ENCODE data around the gene PARD3. TPM values are rescaled to one million over a fixed set of nuclear protein-coding genes. Genes with fewer than 3 reads are reported as not detected.
A peak's percentile ranks its signal among the peaks of the same experiment; 100 is the strongest.

PARD3 gene
- total and polyA plus RNA-seq, 10 of the 15 experiments (the other 5 are each of a cell fraction or from before 2014, with no cell fraction given): 2.6 to 43.1 (median 13.9) TPM

GRCh38 chr10:34438741-34439140 lies 376.4 kb downstream of the PARD3 start:
- in situ Hi-C loops (cut with MboI) (no loop called here), intact Hi-C loops (cut with micrococcal nuclease; ENCODE audit: unreplicated experiment) (no loop called here)
- CTCF ChIA-PET: interaction anchor here (0.7 to 1.8 kb wide), 3 partner anchors 10 to 20 kb away, joined by 3 to 4 read pairs (median 4); no protein-coding TSS in a partner anchor
- no peaks in the 10 kb centered on the region for H3K9me3 ChIP-seq (replicated peaks; ENCODE audit: control insufficient read depth, insufficient read depth, low read length)
- no peak for DNase-seq (ENCODE audit: low read depth, low spot score)
- SMC1A ChIA-PET (ENCODE audit: uncharacterized antibody, unreplicated experiment): interaction anchor here (0.8 to 3.0 kb wide), 11 partner anchors 13 to 97 kb away, joined by 3 to 11 read pairs (median 4); no protein-coding TSS in a partner anchor
- no peaks in the 10 kb centered on the region for H3K79me2 ChIP-seq (ENCODE audit: control insufficient read depth, insufficient read depth, low read length)
- H2AFZ ChIP-seq (ENCODE audit: control insufficient read depth, low read depth, low read length): no peak overlapping the region
- H3K27ac ChIP-seq (ENCODE audit: control insufficient read depth, insufficient read depth): no peak overlapping the region
- no peak for FAIRE-seq
- no TSS peak for BruUV-seq (replicated peaks)
- H3K4me1 ChIP-seq (ENCODE audit: control insufficient read depth, insufficient read depth, low read length): no peaks in the 10 kb centered on the region
- H3K4me3 ChIP-seq: no peak overlapping the region
- H3K4me2 ChIP-seq (ENCODE audit: control insufficient read depth, insufficient read depth): no peak overlapping the region
- no peaks in the 10 kb centered on the region for H3K36me3 ChIP-seq (ENCODE audit: control insufficient read depth in 2 of 2, insufficient read depth in 2 of 2, low read length in 1 of 2)
- WGBS (ENCODE audit: insufficient coverage, insufficient replicate concordance, low lambda C conversion rate, missing lambda C conversion rate): 31% methylated on average over 4 of the region's 4 CpGs
- POLR2A ChIA-PET: interaction anchor here (0.5 kb wide), 1 partner anchor 123 kb away, joined by 5 read pairs; no protein-coding TSS in a partner anchor
- ATAC-seq: peak; percentile 83
- RAD21 ChIA-PET (ENCODE audit: unreplicated experiment): interaction anchor here (1.0 to 4.0 kb wide), 7 partner anchors 8 to 155 kb away, joined by 3 to 26 read pairs (median 4); no protein-coding TSS in a partner anchor
- H3K9ac ChIP-seq (ENCODE audit: control insufficient read depth, insufficient read depth, low read length): no peak overlapping the region
- no peaks in the 10 kb centered on the region for H3K27me3 ChIP-seq (replicated peaks in 1 of 2; ENCODE audit: control insufficient read depth in 2 of 2, insufficient read depth in 2 of 2, low read length in 1 of 2)
- no peaks in the 10 kb centered on the region for H4K20me1 ChIP-seq (ENCODE audit: control insufficient read depth, insufficient read depth)
- TF ChIP-seq MTA2 (IDR thresholded peaks at IDR 0.05; ENCODE audit: low read depth) (peak; percentile 17; the same call in 1 of the 2 replicates), BHLHE40 (IDR thresholded peaks at IDR 0.05; ENCODE audit: borderline replicate concordance in 1 of 2, low read depth in 2 of 2, low read length in 1 of 2) (peak in 1 of 2 experiments; percentile 60; a peak in 1 of 4 replicates), NRF1 (conservative IDR thresholded peaks at IDR 0.05; ENCODE audit: low read depth, low read length) (no peak), RB1 (IDR thresholded peaks at IDR 0.05; ENCODE audit: borderline replicate concordance) (no peak), CREM (IDR thresholded peaks at IDR 0.05; ENCODE audit: low read depth) (no peak), RAD51 (IDR thresholded peaks at IDR 0.05) (peak; percentile 50; the same call in 1 of the 2 replicates), SUPT20H (IDR thresholded peaks at IDR 0.05; ENCODE audit: borderline replicate concordance, control insufficient read depth, low read depth, low read length) (no peak), STAT1 (conservative IDR thresholded peaks at IDR 0.05) (no peak), LARP7 (IDR thresholded peaks at IDR 0.05) (no peak), USF2 (IDR thresholded peaks at IDR 0.05; ENCODE audit: borderline replicate concordance, low read depth, low read length) (no peak), POLR2A (IDR thresholded peaks at IDR 0.05; ENCODE audit: low read depth, low read length) (no peak), WRNIP1 (IDR thresholded peaks at IDR 0.05; ENCODE audit: borderline replicate concordance, low read depth, low read length) (no peak), NBN (IDR thresholded peaks at IDR 0.05) (peak; percentile 76), SKIL (IDR thresholded peaks at IDR 0.05; ENCODE audit: low read depth, poor library complexity, severe bottlenecking) (peak; percentile 19), RELB (IDR thresholded peaks at IDR 0.05; ENCODE audit: low read depth) (peak; percentile 85), HDGF (IDR thresholded peaks at IDR 0.05) (0 out of 2 replicates have a peak, but pooled peaks have one; percentile 52)
- TF ChIP-seq, protein P1, sequence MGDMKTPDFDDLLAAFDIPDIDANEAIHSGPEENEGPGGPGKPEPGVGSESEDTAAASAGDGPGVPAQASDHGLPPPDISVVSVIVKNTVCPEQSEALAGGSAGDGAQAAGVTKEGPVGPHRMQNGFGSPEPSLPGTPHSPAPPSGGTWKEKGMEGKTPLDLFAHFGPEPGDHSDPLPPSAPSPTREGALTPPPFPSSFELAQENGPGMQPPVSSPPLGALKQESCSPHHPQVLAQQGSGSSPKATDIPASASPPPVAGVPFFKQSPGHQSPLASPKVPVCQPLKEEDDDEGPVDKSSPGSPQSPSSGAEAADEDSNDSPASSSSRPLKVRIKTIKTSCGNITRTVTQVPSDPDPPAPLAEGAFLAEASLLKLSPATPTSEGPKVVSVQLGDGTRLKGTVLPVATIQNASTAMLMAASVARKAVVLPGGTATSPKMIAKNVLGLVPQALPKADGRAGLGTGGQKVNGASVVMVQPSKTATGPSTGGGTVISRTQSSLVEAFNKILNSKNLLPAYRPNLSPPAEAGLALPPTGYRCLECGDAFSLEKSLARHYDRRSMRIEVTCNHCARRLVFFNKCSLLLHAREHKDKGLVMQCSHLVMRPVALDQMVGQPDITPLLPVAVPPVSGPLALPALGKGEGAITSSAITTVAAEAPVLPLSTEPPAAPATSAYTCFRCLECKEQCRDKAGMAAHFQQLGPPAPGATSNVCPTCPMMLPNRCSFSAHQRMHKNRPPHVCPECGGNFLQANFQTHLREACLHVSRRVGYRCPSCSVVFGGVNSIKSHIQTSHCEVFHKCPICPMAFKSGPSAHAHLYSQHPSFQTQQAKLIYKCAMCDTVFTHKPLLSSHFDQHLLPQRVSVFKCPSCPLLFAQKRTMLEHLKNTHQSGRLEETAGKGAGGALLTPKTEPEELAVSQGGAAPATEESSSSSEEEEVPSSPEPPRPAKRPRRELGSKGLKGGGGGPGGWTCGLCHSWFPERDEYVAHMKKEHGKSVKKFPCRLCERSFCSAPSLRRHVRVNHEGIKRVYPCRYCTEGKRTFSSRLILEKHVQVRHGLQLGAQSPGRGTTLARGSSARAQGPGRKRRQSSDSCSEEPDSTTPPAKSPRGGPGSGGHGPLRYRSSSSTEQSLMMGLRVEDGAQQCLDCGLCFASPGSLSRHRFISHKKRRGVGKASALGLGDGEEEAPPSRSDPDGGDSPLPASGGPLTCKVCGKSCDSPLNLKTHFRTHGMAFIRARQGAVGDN (IDR thresholded peaks at IDR 0.05): peak; percentile 51; the same call in 1 of the 2 replicates

Data from GM12878 (cell line).